Stimulated activated CD4-positive, alpha-beta T cell treated with anti-CD3 and anti-CD28 coated beads, TNF-alpha, amount 100 ng/mL, for 24 hours (primary cell): Measurements from ENCODE around the gene BICD1.

Experiments
- DNase-seq, 3 experiments: peaks; one replicate each; pipeline ENCODE4 v3.0.0-alpha.2; 2020; ENCODE audit warnings: low read depth in 3 of 3

BICD1 gene

DNA sequence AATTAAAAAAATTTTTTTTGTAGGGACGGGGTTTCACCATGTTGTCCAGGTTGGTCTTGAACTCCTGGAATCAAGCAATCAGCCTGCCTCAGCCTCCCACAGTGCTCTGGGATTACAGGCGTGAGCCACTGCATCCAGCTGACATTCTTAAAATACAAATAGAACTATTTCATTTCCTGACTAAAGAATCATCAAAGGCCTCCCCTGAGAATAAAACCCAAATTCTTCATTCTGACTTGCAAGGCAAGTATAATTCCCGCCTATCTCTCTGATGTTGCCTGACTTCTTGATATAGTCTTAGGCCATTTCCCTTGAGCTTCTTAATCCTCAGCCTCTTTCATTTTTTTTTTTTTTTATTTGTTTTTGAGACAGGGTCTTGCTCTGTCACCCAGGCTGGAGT lies 4.4 kb upstream of the BICD1 start:
- DNase-seq: no peak

DNA sequence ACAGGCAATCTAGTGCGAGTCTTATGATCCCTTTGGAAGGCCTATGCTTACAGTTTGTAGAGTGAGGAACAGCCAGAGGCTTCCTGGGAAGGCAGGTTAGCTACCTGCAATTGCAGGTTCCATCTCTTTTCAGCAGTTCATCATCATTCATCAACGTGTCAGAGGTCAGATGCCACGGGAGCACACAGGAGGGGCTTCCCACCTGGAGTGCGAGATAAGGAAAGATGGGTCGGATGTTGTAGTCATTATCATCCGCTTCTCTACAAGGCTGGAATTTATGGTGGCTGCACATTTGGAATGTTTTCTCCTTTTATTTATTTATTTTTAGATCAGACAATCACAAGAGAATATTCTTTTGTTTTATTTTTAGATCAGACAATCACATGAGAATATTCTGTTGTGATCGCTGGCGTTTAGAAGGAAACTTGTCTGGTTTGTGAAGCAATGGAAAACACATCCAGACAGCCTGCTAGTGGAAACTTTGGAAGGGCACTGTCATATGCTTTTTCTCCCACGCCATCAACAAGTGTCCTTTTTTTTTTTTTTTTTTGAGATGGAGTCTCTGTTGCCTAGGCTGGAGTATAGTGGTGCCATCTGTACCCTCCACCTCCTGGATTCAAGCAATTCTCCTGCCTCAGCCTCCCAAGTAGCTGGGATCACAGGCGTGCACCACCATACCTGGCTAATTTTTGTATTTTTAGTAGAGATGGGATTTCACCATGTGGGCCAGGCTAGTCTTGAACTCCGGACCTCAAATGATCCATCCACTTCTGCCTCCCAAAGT lies 1.9 kb upstream of the BICD1 start:
- no peak for DNase-seq

DNA sequence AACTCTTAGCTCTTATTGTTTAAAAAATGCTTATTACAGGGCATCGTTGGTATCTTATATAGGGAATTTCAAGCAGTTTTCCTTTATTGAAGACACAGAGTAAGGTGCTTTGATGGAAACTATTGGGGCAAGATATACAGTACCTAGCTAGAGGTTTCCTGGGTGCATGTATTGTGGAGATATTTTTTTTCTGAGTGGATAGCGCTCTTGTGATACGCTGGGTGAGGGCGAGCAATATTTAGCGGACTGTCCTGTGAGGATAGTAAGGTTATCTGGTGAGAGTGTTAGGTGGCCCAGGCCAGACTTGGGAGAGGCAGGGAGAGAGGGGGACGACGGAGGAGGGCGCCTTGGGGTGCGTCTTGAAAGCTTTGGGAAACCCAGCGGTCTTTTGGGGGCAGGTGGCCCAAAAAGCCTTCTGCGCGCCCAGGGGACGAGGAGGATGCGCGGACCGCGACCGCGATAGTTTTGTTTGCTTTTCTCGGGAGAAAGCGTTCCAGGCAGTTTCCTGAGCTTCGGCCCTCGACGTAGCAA lies 596 bp upstream of the BICD1 start:
- DNase-seq: no peak

DNA sequence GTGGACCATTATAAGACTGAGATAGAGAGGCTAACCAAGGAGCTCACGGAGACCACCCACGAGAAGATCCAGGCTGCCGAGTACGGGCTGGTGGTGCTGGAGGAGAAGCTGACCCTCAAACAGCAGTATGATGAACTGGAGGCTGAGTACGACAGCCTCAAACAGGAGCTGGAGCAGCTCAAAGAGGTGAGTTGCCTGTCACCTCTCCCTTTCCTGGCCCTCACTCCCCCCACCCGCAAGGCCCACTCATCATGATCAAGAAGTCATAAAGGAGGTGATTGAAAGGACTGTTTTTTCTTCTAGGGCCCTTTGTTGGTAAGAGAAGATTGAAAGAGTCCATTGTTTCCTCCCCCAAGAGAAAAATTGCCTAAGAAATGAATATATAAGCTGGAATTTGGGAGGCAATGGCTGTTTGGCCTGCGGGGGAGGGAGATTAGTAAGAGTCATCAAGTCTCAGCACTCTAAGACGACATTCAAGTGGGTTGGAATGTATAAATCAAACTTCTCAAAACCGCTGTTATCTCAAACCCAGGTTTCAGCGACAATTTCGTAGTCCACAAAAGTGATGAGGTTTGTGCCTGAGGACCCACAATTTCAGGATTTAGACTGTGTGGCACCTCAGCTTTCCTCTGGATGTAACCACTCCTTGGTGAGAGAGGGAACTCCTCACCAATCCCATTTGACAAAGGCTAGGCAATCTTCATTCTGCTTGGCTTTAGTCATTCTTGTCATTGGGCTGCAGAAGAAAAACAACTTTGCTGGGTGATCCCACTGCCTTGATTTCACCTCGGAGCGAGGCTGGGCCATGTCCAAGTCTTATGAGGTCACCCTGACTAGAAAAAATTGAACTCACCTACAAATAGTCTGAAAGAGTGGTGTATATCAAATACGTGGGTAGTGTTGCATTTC lies 966 bp downstream of the BICD1 start:
- peak in 2 of 3 experiments; percentile 17 to 27 for DNase-seq

DNA sequence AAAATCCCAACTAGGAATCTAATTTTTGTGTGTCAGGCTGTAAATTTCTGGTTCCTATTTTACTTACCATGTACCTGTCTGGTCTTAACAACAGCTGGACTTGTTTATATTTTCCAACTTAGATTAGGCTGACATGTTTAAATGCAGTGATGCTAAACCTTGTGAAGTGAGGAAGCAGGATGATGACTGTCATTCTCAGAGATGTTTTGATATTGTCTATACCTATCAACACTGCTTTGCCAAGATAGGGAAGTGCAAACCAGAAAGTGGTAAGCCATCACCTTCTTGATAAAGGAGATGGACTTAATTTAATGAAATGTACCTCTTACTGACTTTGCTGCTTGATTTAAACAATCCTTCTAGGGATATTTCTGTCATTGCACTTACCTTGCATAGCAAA lies 2.1 kb downstream of the BICD1 start:
- no peak for DNase-seq

DNA sequence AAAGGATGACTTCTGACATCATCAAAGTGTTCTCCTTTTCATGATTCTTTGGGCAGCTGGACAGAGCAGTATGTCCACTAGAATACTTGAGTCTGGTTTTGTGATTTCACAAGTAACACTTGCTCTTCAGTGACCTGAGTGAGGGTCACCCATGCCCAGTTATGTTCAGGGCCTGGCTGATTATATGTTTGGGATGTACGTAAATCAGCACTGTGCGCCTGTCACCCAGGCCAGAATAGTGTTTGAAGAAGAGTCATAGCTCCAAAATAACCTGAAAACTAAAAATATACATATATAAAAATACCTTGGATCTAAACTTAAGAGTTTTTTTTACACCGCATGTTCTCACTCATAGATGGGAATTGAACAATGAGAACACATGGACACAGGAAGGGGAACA lies 3.8 kb downstream of the BICD1 start:
- DNase-seq: no peak

DNA sequence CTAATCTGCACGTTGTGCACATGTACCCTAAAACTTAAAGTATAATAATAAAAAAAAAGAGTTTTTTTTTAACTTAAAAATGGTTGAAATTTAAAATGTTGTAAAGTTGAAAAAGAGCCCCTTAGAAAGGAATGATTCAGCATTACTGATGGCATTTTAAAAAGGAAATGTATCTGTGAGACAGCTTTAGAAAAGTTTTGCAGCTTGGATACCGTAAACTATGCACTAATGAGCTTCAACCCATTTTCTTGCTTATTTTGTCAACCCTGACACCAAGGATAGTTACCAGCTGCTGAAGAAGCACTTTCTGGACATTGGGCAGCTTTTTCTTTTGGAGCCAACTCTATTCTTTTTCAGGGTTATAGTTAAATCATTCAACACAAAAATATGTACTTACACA lies 4.3 kb downstream of the BICD1 start:
- DNase-seq: no peak

DNA sequence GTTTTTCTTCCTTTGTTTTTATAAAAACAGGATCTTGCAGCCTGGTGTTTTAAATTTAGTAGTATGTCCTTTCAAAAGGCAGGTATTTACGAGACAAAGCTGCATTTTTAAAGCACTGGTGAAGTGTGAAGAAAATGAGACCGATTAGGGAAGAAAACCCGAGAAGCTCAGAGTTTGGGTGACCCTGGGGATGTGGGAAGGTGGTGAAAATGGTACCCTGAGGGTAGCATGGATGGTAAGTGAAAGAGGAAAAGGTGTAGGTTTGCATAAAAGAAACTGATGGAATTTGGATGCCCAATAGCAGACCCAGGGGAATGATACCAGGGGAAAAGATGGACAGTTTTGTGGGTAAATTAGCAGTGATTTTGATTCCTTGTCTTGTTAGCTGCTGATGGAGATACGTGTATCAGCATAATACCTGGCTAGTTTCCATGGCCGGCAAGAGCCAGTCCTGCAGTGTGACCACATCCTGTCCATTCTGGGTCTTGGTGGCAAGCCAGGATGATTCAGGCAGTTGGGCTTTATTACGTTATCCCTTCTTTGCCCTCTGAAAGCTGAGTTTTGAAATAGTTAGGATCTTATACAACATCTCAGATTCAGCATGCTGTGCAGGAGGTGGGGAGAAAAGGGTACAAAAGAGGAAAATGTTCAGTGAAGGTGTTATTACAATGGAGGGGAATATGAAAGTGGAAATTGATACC lies 8.9 kb downstream of the BICD1 start:
- DNase-seq: no peak

DNA sequence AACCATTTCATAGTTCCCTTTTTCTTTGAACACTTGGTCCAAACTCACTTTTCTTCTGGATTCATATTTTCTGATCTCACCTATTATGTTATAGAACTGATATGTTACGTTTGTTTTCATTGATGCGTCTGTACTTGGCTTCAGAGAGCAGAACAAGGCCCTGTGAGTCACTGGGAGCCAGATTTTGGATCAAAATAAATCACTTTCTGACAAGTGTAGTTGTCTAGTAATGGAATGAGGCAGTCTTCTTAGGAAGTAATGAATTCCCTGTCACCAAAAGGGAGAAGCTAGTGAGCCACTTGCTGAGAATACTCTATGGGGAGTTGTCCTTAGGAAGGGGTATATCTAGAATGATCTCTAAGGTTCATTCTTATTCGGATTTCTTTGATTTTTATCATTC lies 10.2 kb downstream of the BICD1 start:
- no peak for DNase-seq

DNA sequence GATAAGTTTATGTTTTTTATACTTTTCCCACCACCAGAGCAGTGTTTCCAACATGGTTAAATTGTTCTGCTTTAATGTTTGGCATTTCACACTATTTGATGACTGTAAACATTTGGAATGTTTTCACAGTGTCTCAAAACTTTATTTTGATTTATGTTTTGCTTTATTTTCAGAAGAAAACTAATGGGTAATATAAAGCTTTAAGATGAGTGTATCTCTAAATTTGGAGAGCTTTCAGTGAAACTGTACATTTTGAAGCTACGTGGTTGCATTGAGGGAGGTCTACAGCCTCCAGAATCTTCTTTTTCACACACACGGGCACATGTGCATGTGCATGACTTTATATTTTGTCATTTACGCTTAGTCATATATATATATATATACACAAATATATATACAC lies 10.7 kb downstream of the BICD1 start:
- DNase-seq: no peak

DNA sequence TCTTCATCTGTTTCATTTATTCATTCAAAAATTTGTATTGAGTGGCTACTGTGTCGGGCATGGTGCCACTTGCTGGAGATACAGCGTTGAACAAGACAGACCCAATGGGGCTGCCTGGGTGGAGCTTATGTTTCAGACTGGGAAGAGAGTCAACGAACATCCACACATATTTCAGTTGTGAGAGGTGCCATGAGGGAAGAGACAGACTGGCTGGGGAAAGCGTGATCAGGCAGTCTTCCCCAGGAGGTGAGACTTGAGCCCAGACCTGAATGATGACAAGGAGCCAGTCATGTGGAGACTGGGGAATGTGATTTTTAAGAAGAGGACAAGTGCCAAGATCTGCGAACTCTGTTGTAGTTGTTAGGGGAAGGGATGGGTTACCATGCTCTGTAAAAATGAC lies 12.2 kb downstream of the BICD1 start:
- no peak for DNase-seq

DNA sequence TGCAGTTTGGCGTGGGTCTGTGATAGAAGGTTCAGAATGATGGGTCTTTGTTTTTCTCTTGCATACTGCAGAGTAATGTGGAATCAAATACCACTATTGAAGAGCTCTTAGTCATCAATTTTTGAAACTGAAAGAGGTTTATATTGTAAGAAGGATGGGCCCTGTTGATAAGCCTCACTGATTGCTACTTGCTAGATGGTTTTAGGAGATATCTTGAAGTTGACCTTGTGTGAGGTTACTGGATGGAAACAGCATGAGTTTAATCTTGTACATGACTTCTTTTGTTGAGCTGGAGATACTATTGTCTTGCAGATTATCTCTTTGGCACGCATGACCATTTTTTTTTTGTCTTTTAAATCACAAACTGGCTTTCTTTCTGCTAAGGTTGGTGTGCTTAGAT lies 13.8 kb downstream of the BICD1 start:
- DNase-seq: no peak

DNA sequence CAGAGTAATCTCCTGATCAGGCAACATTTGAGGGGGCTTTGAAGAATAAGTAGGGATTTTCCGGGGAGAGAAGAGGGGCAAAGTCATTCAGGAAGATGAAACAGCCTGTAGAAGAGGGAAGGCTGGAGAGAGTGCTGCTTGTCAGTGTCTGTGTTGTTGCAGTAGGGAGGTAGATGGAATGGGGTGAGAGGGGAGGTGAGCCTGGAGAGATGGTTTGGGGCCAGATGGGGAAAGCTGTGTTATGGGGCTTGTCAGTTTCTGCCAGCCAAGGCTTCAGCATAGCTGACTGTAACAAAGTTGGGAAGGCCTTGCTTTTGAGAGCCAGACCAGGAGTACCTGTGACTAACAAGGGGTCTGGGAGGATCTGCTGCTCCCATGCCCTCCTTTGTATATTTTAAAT lies 18.0 kb downstream of the BICD1 start:
- no peak for DNase-seq

DNA sequence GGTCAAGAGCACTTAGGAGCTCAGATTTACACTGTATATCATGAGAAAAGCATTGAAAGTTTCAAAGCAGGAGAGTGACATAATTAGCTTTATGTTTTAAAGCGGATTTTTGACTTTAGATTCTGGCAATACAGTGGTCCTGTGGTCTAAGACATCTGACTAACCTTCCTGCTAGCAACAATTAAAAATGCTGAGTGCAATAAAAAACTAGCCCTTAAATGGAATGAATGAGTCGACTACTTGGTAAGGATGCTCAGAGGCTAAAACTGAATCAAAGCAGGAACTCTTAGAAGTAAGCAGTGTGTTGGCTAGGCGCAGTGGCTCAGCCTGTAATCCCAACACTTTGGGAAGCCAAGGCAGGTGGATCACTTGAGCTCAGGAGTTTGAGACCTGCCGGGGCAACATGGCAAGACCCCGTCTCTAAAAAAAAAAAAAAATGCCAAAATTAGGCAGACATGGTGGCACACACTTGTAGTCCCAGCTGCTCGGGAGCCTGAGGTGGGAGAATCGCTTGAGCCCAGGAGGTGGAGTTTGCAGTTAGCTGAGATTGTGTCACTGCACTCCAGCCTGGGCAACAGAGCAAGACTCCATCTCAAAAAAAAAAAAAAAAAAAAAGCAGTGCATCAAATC lies 18.9 kb downstream of the BICD1 start:
- DNase-seq: no peak

DNA sequence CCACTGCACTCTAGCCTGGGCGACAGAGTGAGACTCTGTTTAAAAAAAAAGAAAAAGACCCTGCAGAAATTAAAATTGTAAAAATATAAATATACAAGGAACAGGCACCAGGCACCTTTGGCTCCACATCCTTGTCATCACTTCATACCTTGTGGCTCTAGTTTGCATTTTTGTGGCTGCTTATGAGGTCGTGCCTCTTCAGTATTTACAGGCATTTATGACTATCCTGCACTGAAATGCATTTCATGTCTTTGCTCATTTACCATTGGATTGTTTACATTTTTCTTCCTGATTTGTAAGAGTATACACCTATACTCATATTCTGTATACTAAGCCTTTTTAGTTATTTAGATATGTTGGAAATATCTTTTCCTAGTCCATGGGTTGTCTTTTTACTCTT lies 20.1 kb downstream of the BICD1 start:
- DNase-seq: no peak

DNA sequence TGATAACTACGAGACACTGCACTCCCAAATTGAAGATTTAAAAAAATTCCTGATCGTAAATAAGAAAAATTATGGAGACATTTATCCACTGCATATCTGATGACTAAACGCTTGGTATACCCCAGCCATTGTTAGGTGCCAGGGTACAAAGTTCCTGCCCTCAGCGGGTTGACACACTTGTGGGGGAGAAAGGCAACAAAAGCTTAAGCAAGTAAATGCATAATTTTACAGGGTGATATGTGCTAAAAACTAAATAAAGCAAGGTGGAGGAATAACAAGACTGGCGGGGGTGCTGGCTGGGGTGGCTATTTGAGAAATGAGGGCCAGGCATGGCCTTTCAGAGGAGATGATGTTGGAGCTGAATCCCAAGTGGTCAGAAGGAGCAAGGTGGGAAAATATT lies 25.0 kb downstream of the BICD1 start:
- DNase-seq: no peak

DNA sequence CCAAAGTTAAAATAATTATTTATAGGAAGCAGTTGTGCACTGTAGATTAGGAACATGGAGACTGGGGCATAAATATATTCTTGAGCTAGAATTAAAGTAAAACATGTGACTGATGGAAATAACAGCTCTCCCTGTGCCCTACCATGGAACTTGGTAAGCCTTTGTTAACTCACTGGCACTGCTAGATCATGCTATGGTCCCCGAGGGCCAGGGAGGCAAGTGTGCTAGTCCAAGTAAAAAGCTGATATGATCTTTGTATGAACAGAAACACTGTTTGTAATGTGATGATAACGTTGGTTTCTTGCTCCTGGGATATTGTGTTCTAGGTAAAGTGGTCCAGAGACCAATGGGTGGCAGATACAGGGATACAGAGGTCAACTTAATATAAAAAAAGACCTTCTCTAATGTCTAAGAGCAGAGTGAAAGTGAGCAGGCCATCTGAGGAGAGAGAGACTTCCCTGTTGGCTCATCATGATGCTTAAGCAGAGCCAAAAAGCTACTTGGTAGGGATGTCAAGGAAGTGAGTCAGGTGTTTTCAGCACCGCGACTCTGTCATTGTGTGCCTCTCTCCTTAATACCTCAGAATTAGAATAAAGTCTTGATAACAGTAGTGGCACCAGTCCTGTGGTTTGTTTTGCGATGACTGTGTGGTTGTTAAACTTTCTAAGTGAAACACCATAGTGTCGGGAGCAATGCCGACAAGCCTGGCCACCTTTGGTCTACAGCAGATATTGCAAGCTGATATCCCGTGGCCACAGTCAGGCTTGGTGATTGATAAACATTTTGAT lies 27.6 kb downstream of the BICD1 start:
- peak; percentile 22 to 54 (median 53) for DNase-seq

DNA sequence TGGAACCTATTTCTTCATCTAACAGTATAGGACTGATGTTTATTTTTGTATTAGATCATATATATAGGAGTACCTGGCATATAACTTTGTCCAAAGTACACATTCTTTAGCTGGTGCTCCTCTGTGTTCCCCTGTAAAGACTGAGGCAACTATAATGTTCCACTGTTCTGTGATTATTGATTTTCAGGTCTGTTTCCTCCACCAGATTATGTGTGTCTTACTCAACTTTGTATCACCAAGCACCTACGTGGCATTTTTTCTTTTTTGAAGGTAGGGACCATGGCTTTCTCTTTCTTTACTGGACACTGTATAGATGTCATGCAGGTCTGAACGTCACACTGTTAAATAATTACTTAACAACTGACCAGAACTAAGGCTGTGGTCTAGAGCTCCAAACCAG lies 29.3 kb downstream of the BICD1 start:
- DNase-seq: no peak

DNA sequence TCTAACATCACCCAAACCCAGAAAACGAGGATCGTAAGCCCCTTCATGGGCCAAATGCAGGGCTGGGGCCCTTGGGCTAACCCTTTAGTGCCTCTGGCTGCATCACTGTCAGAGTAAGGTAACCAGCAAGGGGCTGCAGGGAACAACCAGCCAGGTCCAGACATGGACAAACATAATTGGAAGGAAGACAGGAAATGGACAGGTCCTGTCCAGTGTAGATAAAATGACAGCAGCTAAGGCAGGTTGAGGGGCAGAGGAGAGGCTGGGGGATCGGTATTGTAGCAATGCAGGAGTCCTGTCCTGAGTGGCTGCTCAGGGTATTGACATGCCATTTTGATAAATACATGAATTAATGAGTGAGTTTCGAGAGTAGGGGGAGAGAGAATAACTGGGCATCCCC lies 29.8 kb downstream of the BICD1 start:
- DNase-seq: no peak

DNA sequence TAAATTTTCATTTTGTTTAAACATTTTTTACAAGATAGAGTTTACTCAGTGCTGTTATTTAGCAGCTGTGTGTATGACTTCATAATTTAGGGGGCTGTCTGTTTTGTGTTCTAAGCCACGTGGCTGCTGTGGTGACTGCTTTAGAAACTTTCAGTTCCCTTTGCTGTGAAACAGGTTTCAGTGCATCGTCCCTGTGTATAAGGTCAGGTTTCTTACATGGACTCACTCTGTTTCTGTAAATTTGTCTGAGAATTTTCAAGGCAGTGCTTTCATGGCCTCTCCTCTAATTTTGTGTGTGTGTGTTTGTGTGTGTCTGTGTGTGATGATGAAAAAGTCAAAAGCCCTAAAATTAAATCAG lies 32.4 kb downstream of the BICD1 start:
- DNase-seq: peak in 1 of 3 experiments; percentile 24

DNA sequence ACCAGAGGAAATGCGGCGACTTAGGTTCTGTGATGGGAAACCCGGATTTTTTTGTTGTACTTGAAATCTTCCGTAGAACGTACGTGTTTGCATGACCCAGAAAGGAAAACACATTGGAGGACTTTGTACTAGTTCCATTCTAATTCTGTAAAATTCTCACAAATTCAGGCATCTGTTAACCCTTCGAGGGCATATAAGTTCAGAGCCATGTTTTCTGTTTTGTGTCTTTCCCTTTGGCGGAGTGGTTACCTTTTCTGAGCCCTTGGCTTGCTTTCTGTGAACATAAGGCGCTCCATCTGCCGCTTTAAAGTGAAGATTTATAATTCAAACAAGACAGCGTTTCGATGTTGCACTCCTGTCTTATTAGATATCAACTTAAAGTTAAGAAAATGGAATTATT lies 34.2 kb downstream of the BICD1 start:
- no peak for DNase-seq
